Osteoblast (primary cell): Measurements from ENCODE around the gene MUC2. TPM values are rescaled to one million over a fixed set of nuclear protein-coding genes. Genes with fewer than 3 reads are reported as not detected.

ENCODE experiments used
- DNase-seq: peaks from one replicate; pipeline ENCODE4 v3.0.0; 2011; ENCODE audit warnings: low spot score, mixed read lengths; ENCODE audit not compliant: insufficient read length; ENCODE audit errors: missing footprints
- H2AFZ ChIP-seq: 2 replicates; pipeline ENCODE4 v1.6.0; 2011; ENCODE audit warnings: mild to moderate bottlenecking, low read length
- H3K27ac ChIP-seq: 2 replicates; pipeline ENCODE4 v1.5.1; 2011; ENCODE audit warnings: mild to moderate bottlenecking, low read depth, low read length, moderate library complexity
- H3K27me3 ChIP-seq: 2 replicates; pipeline ENCODE4 v1.6.0; 2012; ENCODE audit warnings: mild to moderate bottlenecking, control low read depth, inconsistent platforms, low read length, moderate library complexity; ENCODE audit not compliant: insufficient read depth
- H3K36me3 ChIP-seq: 2 replicates; pipeline ENCODE4 v1.5.1; 2011; ENCODE audit warnings: mild to moderate bottlenecking, low read length, control low read depth, moderate library complexity; ENCODE audit not compliant: insufficient read depth
- H3K4me1 ChIP-seq: 2 replicates; pipeline ENCODE4 v1.5.1; 2011; ENCODE audit warnings: mild to moderate bottlenecking, low read length, control low read depth, moderate library complexity; ENCODE audit not compliant: insufficient read depth
- H3K4me2 ChIP-seq: 2 replicates; pipeline ENCODE4 v1.6.0; 2011; ENCODE audit warnings: mild to moderate bottlenecking, low read length; ENCODE audit not compliant: insufficient read depth
- H3K4me3 ChIP-seq: fragments of 200-600 bp; sonication (generic); 3 replicates; pipeline ENCODE4 v1.5.1; 2012; ENCODE audit warnings: mild to moderate bottlenecking, low read length, inconsistent platforms; ENCODE audit not compliant: insufficient read depth
- H3K79me2 ChIP-seq: 2 replicates; pipeline ENCODE4 v1.6.0; 2012; ENCODE audit warnings: mild to moderate bottlenecking, low read length, control low read depth, inconsistent platforms; ENCODE audit not compliant: insufficient read depth
- H3K9me3 ChIP-seq: 2 replicates; pipeline ENCODE4 v1.5.1; 2011; ENCODE audit warnings: low read depth, low read length, control low read depth
- H4K20me1 ChIP-seq: 2 replicates; pipeline ENCODE4 v1.6.0; 2012; ENCODE audit warnings: mild to moderate bottlenecking, low read length, control low read depth; ENCODE audit not compliant: insufficient read depth
- total RNA-seq: library from RNA; depleted of rRNA; stranded (reverse); fragments of >200 nt; gene quantifications from 2 replicates; pipeline ENCODE4 v1.2.3, GENCODE V29; 2012
- TF ChIP-seq, protein P1 (sequence below): IDR thresholded peaks from 2 replicates; pipeline ENCODE4 v1.5.1; 2011; ENCODE audit warnings: mild to moderate bottlenecking, low read depth, low read length, moderate library complexity; ENCODE audit errors: extremely low read depth

The MUC2 gene
- total RNA-seq, 1 donor, result not detected

DNA sequence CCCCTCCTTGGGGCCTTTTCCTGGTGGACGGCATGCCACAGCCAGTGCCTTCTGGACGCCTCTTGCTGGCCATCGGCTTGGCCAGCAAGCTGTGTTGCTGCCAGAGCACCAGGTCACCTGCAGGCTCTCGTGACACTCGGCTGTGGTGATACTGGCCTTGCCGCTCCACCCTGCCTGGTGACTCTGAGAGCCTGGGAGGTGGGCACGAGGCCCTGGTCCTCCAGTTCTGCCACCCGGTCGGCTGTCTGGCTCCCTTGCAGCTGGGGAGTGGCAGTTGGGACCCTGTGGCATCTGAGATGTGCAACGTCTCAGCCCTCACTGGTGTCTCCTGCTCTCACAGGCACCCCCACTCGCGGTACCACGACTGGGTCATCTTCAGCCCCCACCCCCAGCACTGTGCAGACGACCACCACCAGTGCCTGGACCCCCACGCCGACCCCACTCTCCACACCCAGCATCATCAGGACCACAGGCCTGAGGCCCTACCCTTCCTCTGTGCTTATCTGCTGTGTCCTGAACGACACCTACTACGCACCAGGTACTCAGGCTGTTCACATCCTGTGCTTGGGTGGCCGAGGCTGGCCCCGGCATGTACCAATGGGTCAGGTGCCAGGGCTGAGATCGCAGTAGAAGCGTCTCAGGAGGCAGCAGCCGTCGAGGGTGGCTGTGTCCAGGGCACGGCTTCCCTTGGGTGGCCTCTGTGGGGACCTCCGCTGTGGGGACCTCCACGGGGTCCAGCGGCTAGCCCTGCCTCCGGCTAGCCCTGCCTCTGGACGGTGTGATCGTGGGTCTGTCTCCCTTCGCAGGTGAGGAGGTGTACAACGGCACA, 26.0 kb downstream of the MUC2 start:
- H3K4me2 ChIP-seq, result no peak overlapping the region
- H3K79me2 ChIP-seq, result no peaks in the 10 kb centered on the region
- no peaks in the 10 kb centered on the region for H3K9me3 ChIP-seq
- H3K36me3 ChIP-seq, result no peaks in the 10 kb centered on the region
- H3K27me3 ChIP-seq, result no peaks in the 10 kb centered on the region
- no peak overlapping the region for H3K4me3 ChIP-seq
- DNase-seq, result no peak
- no peak overlapping the region for H3K27ac ChIP-seq
- no peaks in the 10 kb centered on the region for H4K20me1 ChIP-seq
- no peaks in the 10 kb centered on the region for H3K4me1 ChIP-seq
- H2AFZ ChIP-seq, result no peak overlapping the region
- TF ChIP-seq, protein P1, sequence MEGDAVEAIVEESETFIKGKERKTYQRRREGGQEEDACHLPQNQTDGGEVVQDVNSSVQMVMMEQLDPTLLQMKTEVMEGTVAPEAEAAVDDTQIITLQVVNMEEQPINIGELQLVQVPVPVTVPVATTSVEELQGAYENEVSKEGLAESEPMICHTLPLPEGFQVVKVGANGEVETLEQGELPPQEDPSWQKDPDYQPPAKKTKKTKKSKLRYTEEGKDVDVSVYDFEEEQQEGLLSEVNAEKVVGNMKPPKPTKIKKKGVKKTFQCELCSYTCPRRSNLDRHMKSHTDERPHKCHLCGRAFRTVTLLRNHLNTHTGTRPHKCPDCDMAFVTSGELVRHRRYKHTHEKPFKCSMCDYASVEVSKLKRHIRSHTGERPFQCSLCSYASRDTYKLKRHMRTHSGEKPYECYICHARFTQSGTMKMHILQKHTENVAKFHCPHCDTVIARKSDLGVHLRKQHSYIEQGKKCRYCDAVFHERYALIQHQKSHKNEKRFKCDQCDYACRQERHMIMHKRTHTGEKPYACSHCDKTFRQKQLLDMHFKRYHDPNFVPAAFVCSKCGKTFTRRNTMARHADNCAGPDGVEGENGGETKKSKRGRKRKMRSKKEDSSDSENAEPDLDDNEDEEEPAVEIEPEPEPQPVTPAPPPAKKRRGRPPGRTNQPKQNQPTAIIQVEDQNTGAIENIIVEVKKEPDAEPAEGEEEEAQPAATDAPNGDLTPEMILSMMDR, result no peak

DNA sequence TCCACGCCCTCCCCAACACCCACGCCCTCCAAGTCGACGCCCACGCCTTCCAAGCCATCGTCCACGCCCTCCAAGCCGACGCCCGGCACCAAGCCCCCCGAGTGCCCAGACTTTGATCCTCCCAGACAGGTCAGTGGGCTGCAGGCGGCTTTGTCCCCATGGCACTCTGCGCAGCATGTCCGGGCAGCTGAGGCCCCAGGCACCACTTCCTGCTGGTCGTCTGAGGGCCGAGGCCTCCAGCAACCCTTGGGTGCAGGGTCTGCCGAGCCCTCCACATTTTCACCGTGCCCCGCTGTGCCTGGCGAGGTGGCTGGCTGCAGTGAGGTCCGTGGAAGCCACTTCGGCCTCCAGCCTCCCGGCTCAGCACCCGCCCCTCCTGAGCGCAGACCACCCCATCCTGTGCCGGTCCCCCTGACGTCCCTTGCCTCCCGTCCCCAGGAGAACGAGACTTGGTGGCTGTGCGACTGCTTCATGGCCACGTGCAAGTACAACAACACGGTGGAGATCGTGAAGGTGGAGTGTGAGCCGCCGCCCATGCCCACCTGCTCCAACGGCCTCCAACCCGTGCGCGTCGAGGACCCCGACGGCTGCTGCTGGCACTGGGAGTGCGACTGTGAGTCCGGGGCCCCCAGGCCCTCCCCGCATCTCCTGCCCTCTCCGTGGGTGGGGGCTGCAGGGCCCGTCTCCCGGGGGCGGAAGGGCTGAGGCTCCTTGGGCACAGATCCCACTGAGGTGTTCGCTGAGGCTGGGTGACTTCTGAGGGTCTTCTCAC, 26.8 kb downstream of the MUC2 start:
- TF ChIP-seq, protein P1, result no peak
- no peaks in the 10 kb centered on the region for H3K9me3 ChIP-seq
- H3K27ac ChIP-seq, result no peak overlapping the region
- no peak overlapping the region for H3K4me3 ChIP-seq
- no peaks in the 10 kb centered on the region for H4K20me1 ChIP-seq
- no peak for DNase-seq
- H3K36me3 ChIP-seq, result no peaks in the 10 kb centered on the region
- no peak overlapping the region for H2AFZ ChIP-seq
- H3K4me1 ChIP-seq, result no peaks in the 10 kb centered on the region
- H3K27me3 ChIP-seq, result no peaks in the 10 kb centered on the region
- H3K4me2 ChIP-seq, result no peak overlapping the region
- H3K79me2 ChIP-seq, result no peaks in the 10 kb centered on the region

DNA sequence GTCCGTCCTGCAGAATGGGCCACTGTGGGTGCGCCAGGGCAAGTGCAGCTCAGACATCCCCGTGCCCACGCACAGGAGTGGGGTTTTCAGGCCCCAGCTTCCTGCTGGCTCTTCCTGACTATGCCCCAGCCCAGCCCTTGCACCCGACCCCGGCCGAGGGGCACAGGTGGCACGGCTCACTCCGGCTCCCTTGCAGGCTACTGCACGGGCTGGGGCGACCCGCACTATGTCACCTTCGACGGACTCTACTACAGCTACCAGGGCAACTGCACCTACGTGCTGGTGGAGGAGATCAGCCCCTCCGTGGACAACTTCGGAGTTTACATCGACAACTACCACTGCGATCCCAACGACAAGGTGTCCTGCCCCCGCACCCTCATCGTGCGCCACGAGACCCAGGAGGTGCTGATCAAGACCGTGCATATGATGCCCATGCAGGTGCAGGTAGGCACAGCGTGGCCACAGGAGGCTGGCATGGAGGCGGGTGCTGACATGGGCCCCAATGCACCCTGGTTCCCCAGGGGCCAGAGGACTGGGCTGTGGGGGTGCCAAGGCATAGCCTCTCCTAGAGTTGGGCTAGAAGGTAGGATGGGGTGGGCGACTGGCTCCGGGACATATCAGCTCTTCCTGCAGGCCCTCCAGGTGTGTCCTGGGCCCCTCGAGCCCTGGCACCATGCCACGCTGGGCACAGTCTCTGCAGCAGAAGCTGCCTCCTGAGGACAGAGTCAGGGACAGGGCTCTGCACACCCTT, 27.7 kb downstream of the MUC2 start:
- Histone ChIP-seq H3K4me2 (no peak overlapping the region), H3K4me3 (no peak overlapping the region), H4K20me1 (no peaks in the 10 kb centered on the region), H3K4me1 (no peaks in the 10 kb centered on the region), H2AFZ (no peak overlapping the region), H3K36me3 (no peaks in the 10 kb centered on the region), H3K27ac (no peak overlapping the region), H3K79me2 (no peaks in the 10 kb centered on the region), H3K9me3 (no peaks in the 10 kb centered on the region), H3K27me3 (no peaks in the 10 kb centered on the region)
- DNase-seq, result no peak
- TF ChIP-seq, protein P1, result no peak
